ENCODE measurements around the gene PRKD2.
A peak's percentile ranks its signal among the peaks of the same experiment; 100 is the strongest.

Gene PRKD2

DNA sequence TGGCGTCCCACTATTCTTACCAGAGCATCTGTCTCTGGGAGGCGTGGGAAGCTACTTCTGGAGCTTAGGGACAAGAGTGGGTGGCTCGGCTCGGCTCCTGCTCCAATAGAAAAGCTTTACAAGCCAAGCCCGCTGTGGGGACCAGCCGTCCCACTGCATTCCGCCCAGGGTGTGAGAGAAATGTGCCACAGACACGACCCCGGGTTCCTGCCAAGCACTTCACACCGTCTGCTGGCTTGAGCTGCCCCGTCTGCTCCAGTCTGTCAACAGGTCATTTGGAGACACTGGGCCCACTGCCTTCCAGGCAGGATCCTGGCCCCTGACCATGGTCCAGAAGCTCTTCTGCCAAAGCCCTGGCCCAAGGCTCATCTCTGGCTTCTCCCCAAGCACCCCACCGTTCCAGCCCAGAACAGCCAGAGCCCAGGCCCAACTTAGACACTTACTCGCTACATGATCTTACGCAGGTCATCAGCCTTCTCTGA, 22.4 kb upstream of the PRKD2 start:
- no peak for DNase-seq

DNA sequence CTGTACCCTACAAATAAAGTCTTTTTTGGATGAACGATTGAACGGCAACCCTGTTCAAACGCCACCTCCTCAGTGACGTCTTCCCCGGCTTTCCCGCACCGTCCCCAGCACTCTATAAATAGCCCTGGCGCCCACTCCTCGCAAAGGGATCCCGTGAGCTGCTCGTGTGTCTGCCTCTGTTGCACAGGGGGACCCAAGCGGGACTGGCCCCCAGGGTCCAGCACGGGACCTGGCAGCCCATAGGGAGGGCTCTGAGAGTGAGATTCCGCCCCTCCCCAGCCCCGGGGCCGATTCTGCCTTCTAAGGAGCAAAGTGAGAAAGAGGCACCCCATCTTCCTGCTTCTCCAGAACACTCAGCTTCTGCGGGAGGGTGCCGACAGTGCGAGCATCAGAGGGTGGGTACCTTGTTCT, 20.9 kb upstream of the PRKD2 start:
- no peak for DNase-seq

DNA sequence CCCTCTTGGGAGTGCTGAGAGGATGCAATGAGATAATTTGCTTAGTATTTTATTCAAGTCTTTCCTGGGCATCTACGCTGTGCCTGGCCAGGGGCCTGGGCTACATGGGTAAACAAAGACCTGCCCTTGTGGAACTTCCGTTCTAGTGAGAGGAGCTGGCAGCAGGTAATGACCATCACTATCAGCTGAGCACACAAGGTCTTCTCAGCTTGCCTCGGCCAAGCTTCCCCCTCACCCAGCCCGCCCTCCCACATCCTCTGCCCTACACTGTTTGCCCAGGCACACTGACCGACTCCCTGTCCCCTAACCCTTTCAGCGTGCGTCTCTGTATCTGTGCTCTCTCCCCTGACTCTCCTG, 20.4 kb upstream of the PRKD2 start:
- no peak for DNase-seq

DNA sequence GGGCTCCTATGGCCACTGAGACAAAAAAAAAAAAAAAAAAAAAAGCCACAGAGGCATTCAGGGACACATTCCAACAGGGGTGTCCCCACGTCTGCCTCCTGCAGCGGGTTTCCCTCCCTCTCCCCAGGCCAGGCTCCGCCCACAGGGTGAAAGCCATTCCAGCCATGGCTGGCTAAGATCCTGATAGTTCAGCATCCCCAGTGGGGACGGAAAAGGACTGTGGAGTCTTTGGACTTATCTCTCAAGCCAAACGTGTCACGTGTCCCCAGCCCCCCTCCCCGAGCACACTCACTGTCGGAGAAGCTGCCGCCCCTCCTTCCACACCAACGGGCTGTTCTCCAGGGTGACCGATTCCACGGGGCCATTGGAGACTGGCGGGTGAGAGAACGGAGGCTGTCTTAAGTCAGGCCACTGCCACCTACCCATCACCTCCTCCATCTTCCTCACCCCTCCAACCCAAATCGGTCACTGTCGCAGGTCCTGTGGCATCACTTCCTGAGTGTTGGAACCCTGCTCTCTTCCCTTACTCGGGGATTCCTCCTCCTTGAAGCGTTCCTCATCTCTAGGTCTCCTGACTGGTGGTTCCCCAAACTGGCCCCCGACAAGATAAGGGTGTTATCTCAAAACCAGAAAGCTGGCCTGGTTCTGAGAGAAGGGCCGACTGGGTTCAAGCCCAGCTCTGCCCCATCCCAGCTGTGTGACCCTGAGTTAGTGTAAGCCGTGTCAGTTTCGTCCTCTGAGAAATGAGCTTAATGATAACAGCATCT, 19.8 kb upstream of the PRKD2 start:
- no peak for DNase-seq

DNA sequence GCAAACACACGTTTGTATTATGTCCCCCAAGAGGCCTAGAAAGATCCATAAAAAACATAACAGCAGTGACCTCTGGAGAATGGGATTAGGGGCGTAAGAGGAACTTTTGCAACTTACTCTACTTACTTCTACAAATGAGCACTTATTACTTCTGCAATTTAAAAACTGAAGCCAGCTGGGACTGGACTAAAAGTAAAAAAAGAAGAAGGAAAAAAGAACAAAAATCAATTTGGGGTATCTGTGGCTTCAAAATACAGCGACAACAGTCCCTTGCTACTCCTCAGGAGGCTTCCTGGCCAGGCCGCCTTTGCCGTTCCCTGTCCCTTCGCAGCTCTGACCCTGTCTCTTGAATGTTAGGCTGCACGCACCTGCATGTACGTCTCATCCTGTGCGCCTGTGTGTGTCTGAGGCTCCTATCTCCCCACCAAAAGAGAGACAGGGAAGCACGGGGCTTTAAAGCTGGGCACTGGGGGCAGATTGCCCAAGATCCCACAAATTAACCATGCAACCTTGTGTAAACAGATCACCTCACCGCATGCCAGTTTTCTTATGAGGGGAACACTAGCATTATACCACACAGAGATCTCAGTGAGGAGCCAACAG, 16.9 kb upstream of the PRKD2 start:
- no peak for DNase-seq

DNA sequence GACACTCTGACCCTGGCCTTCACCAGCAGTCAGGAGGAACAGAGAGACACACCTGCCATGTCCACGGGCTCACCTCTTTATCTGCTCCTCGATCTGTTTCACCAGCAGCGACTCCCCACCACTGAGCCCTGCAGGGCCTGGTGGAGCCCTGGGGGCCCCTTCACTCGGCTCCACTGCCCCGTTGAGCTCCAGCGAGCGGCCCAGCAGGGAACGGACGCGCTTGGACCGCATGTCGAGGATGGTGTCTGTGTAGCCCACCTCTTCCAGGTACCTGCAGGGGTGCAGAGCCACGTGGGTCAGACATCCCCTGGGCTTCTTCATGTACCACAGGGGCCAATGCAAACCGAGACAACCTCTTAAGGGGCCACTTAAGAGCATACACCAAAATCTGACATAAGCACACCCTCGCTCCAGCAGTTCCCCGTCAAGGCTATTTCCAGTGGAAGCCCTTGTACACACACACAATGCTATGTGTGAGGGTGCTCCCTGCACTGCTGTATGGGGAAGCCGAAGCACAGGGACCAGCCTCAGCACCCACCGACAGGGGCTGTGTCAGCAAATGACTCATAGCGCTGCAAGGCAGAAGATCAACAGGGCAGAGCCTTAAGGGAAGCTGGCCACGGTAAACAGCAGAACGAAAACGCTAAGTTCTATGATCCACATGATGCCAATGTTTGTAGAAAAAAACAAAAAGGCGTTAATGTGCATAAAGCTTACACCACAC, 16.2 kb upstream of the PRKD2 start:
- DNase-seq = no peak

DNA sequence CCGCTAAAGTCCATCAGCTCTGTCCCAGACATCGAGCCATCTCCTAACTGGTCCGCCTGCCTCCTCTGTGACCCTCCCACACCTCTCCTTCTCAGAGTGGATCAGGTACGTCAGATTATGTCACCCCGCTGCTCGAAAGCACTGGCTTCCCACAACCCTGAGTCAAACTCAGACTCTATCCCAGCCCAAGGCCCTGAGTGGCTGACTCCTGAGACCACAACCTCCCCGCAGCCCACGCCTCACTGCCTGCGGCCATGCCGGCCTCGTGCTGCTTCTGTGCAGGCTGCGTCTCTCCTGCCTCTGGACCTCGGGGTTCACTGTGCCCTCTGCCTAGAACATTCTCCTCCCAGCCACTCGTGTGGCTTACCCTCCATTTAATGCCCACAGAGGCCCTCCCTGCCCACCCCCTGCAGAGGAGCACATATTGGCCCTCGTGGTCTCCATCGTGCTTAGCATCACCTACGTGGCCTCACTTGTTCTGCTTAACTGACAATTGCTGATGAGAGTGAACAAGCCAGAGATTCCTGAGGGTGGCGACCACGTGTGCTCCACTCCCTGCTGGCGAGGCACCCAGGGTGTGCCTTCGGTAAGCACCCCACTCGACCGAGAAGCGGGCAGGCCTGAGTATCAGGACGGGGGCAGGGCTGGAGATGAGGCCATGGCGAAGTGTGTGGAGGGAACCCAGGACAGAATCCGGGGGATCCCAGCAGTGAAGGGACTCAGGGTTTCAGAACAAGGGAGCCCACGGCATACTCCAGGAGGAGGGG, 15.4 kb upstream of the PRKD2 start:
- DNase-seq = no peak

DNA sequence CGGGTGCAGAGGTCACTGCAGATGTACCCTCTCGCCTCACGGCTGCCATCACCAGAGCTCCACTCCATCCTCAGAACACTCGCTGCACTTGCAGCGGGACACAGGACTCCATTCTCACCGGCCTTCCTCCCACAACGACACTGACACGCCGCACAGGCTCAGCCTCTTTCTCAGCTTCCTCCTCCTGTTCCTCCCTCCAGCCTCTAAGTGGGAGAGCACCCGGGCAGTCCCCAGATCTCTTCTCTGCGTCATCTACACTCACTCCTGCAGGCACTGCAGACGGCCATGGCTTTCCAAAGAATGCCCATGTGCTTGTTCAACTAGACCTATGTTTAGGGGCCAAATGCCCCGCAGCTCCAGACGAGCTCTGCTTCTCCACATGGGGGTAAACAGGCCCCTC, 14.7 kb upstream of the PRKD2 start:
- DNase-seq = no peak

DNA sequence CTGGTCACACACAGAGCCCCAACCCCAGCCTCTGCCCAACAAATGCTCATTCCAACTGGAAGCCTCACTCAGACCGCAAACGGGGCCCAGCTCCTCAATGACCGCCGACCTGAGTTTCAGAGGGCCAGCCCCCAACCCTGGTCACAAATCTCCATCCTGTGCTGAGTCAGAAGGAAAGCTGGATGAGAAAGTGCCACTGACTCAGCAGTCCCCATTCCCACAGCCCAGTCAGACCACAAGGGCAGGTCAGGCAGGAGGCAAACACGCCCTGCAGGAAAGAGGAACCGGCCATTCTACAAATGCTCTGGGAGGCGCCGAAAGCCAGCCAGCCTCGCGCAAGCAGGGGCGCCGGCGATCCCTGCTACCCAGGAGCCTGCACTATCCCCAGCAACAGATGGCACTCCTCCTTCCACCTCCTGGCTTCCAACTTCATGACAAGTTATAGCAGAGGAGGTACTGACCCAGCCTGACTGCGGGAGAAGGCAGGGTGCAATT, 14.1 kb upstream of the PRKD2 start:
- DNase-seq = no peak

DNA sequence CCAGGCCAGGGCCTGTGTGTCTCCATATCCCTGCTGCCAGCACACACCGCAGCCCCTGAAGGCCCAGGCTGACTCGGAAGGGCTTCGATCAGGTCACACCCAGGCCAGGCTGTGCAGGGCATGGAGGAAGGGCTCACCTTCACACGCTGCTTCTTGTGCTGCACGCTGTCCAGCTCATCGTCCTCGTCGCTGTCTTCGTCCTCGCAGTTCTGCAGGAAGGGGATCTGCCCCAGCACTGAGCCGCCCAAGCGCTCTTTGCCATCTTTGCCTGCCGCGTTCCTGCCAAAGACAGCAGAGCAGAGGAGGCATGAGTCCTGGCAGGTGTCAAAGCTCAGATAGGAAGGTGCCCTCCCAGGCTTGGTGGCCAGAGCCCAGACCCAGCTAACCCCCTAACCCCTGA, 13.7 kb upstream of the PRKD2 start:
- no peak for DNase-seq

DNA sequence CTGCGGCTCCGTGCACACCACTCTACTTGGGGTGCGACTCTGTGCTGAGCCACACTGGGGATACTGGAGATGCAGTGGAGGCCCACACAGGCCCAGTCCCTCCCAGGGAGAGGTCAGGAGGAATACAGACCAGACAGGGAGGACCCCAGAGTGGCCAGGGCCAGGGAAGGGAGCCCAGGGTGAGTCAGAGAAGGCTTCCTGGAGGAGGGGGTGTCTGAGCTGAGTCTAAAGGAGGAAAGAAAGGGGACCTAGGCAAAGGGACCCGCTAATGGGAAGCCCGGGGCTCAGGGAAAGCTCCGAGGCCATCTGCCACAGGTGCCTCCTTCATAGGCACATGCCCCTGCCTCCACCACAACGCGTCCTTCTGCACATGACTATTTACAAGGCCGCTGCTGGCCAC, 13.3 kb upstream of the PRKD2 start:
- DNase-seq = no peak

DNA sequence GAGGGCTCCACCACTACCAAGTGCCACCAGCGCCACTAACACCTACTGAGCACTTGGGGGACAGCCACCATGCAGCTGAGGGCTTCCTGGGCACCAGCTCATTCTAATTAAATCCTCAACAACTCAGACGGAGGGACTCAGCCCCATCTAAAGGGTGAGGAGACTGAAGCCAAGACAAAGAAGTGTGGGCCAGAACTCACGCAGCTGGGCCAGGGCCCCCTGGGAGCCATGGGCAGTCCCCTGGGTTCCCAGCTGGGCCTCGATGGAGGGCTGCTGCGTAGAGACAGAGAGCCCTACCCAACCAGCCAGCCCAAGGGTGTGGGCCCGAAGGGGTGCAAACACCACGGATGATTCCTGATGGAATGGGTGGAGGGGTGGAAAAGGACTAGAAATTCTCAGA, 12.8 kb upstream of the PRKD2 start:
- DNase-seq = no peak

DNA sequence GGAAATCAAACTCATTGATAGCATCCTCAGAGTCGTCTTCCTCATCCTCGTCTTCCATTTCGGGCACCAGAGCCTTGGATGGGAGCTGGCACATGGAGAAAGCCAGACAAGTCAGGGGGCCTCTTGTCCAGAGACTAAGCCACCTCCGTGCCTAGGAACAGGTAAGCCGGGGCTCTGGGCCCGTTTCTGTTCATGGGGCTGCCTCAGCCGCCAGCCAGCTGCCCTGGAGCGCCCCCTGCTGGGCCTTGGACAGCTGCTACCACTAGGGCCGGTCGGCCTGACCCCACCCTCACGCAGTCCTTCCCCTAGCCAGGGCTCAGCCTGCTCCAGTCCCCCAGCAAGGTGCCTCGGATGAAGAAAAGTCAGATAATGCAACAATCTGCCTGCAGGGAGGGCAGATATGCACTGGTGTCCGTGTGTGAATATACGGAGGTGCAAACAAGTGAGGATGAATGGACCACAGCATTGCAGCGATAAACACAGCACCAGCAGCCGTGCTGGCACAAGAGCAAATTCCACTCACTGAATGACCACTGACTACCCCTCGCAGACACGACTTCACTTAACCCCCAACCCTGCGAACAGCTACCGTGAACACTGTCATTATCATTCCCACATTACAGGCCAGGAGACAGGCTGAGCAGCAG, 11.9 kb upstream of the PRKD2 start:
- DNase-seq = peak; percentile 23 to 49

DNA sequence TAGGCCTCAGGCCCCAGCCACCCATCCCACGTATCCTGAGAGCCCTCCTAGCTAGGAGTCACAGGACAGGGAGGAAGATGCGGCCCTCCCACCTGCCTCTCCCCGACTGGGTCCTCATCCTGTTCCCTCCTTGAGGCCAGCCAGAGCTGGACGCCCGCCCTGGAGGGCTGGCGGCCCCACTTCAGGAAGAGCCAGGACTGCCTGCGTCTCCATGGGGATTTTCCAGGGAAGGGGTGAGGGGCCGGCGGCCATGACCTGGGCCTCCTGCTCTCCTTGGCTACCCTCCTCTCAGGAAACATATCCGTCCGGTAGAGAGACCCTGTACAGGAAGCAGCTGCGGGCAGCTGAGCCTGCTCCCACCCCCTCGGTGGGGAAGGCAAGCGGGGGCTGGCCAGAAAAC, 11.3 kb upstream of the PRKD2 start:
- no peak for DNase-seq

DNA sequence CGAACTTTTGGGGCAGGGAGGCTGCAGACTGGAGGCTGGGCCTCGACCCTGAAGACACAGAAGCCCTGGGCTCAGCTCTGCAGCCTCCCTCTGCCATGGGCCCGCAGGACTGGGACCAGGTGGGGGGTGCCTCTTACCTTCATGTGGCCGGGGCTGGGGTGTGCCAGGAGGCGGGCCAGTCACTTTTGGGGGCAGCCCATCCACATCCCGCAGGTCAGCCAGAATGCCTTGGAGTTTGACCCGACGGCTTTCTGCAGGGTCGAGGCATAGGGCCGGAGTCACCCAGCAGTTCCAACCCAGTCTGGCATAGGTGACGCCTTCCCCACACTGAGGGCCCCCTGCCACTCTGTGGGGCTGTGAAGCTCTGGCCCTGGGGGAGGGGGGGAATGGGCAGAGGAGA, 10.8 kb upstream of the PRKD2 start:
- DNase-seq = no peak

DNA sequence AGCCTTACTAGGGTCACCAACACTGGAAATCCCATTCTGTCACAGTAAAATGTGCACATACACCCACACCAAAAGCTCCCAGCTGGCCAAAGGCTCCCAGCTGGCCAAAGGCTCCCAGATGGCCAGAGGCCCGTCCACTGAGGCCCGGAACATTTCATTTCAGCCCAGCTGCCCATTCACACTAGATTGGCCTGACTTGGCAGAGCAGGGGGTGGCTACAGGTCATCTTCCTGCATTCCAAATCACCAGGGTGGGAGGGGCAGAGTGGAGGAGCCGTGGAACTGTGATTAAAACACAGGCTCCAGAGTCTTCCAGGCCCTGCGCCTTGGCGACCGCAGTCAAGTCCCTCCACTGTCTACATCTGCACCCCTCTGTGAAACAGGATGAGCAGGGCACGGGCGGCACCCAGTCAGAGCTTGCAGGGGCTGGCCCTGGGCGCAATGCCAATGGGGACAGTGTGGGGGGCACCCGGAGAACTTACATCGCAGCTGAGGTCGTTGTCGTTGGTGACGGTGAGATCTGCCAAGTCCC, 10.1 kb upstream of the PRKD2 start:
- no peak for DNase-seq

DNA sequence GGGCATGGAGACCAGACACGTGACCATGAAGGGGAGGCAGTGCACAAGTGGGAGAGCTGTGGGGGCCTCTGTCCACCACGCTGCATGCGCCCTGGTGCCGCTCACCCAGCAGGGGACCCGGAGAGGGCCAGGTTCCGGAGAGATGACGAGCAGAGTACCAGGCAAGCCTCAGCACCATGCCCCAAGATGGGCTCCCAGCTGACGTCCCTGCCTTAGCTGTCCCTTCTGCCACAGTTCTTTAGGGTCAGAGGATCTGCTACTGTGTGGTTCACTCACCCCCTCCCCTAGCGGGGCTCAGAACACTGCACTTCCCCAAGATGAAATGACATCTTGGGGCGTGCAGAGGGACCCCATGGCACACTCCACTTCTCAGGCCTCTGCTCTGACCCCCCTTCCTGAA, 9.6 kb upstream of the PRKD2 start:
- no peak for DNase-seq

DNA sequence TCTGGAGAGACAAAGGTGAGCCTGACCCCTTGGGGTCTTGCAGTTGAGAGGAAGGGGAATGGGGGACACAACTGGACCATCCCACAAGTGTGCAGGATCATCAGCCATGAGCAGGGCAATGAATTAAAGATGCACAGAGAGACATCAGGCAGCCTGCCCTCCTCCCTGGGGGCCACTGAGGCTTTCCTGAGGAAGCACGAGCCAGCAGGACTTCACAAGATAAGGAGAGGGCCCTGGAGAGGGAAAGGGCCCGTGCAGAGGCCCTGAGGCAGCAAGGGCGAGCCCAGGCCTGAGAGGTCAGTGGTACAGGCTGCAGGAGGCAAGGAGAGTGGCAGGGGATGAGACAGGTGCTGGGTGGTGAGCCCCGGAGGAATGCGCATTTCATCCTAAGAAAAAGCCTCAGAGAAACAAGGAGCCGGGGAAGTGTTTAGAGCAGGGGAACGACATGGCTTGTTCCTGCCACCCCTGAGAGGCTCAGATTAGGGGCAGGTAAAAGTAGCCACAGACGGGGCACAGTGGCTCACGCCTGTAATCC, 9.0 kb upstream of the PRKD2 start:
- no peak for DNase-seq

DNA sequence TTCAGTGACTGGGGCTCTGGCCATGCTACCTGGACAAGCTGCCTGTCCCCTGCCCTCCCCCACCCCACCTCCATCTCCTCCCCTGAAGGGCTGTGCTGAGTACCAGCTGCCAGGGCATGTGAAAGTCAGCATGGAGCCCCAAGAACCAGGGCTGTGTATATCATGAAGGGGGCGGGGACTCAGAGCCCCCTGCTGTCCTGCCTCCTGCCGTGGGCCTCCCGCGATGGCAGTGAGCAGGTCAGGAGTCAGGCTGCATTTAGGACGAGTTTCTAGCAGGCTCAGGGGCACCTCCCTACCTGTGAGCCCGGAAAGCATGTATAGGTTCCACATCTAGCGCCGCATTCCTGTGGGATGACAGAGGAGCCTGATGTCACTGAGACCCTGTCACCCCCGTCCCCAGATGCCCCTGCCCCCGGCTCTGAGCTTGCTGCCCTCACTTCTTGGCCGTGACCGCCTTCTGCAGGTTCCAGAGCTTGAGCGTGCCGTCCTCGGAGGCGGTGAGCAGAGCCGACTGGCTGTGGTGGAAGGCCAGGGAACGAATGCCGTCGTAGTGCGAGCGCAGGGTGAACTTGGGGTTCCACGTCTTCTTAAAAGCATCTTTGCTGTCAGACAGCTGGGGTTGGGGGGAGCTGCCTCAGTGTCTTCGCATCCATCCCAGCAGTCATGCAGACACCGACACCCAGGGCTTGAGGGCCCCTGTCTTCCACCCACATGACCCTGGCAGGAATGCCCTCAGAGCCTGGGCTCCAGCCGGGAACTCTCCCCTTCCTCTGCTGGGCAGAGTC, 8.3 kb upstream of the PRKD2 start:
- DNase-seq = no peak

DNA sequence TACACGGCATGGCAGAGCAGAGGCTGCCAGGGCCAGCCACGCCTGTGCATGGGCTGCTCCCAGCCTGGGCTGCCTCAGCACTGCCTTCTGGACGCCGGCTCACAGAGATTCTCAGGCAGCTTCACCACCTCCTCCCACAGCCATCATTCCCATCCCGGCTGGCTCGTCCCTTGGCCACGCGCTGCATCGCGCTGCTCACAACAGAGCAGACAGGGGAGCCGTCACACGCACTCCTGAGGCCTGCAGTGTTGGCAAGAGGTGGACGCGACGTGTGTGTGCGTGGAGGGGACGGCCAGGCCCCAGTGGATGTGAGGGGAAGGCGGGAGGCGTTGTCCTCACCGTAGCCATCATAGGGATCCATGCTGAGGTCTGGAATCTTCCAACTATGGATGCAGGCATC, 7.6 kb upstream of the PRKD2 start:
- DNase-seq = no peak

DNA sequence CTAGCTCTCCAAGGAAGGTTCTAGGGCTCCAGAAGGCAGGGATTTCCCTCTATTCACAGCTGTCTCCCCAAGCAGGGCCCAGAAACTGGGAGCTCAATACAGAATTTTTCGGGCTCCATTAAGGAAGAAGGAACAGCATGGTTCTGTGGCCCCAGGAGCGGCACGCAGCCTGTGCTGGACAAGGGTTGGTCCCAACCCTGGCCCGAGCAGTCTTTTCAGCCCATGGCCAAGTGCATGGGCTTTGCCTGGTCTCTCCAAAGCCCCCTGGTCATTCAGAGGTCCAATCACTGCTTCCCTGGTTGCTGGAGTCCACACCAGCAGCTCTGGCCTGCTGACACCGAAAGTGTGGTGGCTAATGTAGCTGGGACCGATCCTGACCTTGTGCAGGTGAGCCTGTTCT, 6.6 kb upstream of the PRKD2 start:
- no peak for DNase-seq

All from SHP77 (cell line).